Adrenal gland (tissue), 12 donors: Measurements from ENCODE around the gene ITGA1. TPM values are rescaled to one million over a fixed set of nuclear protein-coding genes. Genes with fewer than 3 reads are reported as not detected.
A peak's percentile ranks its signal among the peaks of the same experiment; 100 is the strongest.
"Not testable (repeated sequence)": the region's sequence is repeated elsewhere in the genome, so short reads cannot be mapped to it uniquely, and the experiment has no call there.

Experiments
- DNase-seq, 7 donors: peaks; one replicate each; pipeline ENCODE4 v3.0.0-alpha.2; 2019 to 2020
- H3K27ac ChIP-seq, 5 donors: fragments of 200-600 bp; sonication (generic) in 4 of 5; 1 replicate in 3 of 5; 2 replicates in 2 of 5; pipeline versions ENCODE4 v1.5.1 to v1.8.0; 2016 to 2020; ENCODE audit warnings: mild to moderate bottlenecking in 1 of 5
- H3K27me3 ChIP-seq: fragments of 200-600 bp; 2 replicates; pipeline ENCODE4 v1.8.0; 2021
- H3K36me3 ChIP-seq, 2 donors: fragments of 200-600 bp; replicated peaks in 1 of 2; 1 replicate in 1 of 2; 2 replicates in 1 of 2; pipeline versions ENCODE4 v1.5.1 to v1.8.0; 2018 to 2022
- H3K4me1 ChIP-seq, 2 donors: fragments of 200-600 bp; replicated peaks in 1 of 2; 1 replicate in 1 of 2; 2 replicates in 1 of 2; pipeline versions ENCODE4 v1.5.1 to v1.8.0; 2018 to 2021
- H3K4me3 ChIP-seq, 4 donors: fragments of 200-600 bp; sonication (generic) in 3 of 4; one replicate each; pipeline ENCODE4 v1.5.1; 2016 to 2018
- H3K9me3 ChIP-seq, 3 donors: fragments of 200-600 bp; sonication (generic) in 1 of 3; replicated peaks in 1 of 3; 1 replicate in 2 of 3; 2 replicates in 1 of 3; pipeline versions ENCODE4 v1.5.1 to v1.8.0; 2016 to 2021
- CTCF ChIP-seq, 6 experiments: fragments of 450-650 bp in 4 of 6; fragments of 200-600 bp in 2 of 6; sonication (generic) in 1 of 6; IDR thresholded peaks; 1 replicate in 5 of 6; 2 replicates in 1 of 6; pipeline versions ENCODE4 v1.5.1 to v1.8.0; 2016 to 2021; ENCODE audit warnings: antibody characterized with exemption in 6 of 6, mild to moderate bottlenecking in 2 of 6, moderate library complexity in 1 of 6
- POLR2A ChIP-seq, 2 donors: fragments of 450-650 bp; IDR thresholded peaks; one replicate each; pipeline ENCODE4 v1.6.1; 2017; ENCODE audit warnings: antibody characterized with exemption in 2 of 2, mild to moderate bottlenecking in 2 of 2, moderate library complexity in 1 of 2
- WGBS, 4 donors: extraction: QIAGEN DNeasy Blood & Tissue Kit in 2 of 4; methylation state at CpG; one replicate each; pipeline versions ENCODE4 v1.1.5 to v1.1.7; 2013 to 2017; 5-methylcytosine and 5-hydroxymethylcytosine counted together
- intact Hi-C, 2 donors: fragments of 100-400 bp; cut with DNase I; formaldehyde crosslinking; loops; one replicate each; pipeline versions ENCODE4 v1.14.1 to v1.15.0; 2022 to 2023
- polyA plus RNA-seq, 3 donors: library from polyadenylated mRNA; stranded (reverse); fragments of 200-250 nt in 2 of 3; fragments of 350-450 nt in 1 of 3; fragmentation: Illumina TruSeq in 1 of 3; extraction: RNeasy Lipid Tissue Mini Kit (QIAGEN cat#74804) in 1 of 3; gene quantifications; one replicate each; pipeline ENCODE4 v1.2.3, GENCODE V29; 2013 to 2014
- total RNA-seq, 9 donors: library from RNA; depleted of rRNA in 4 of 9; stranded (reverse); fragments of >200 nt in 4 of 9; fragments of 120-200 nt in 1 of 9; fragmentation: NEBNext Ultra II Directional in 1 of 9; extraction: Animal tissue kit (Norgen Biotek cat#: 25700) in 1 of 9; gene quantifications; one replicate each; pipeline versions ENCODE4 v1.1.0 to v1.2.4, GENCODE V29; 2013 to 2023
- donor health status: healthy with polysubstance abuse.
- donor health status: Bipolar disorder and iron deficiency.
- donor health status: DM: yes; HTN: yes; CAD: no.
- donor health status: DM: no; HTN: no; CAD: no.
- donor health status: DM: no; HTN: no; CAD: no.
- donor health status: DM: yes; HTN: yes; CAD: no.

Gene ITGA1
- total and polyA plus RNA-seq, 12 donors, result 30.0 to 371 (median 149) TPM

GRCh38 chr5:52817818-52818217, 30.1 kb downstream of the ITGA1 start:
- Histone ChIP-seq H3K4me3 (no peak overlapping the region), H3K4me1 (peaks cover 18 to 47% of the 10 kb centered on the region in 2 donors), H3K27me3 (no peaks in the 10 kb centered on the region), H3K36me3 (no peaks in the 10 kb centered on the region), H3K27ac (no peak overlapping the region), H3K9me3 (no peaks in the 10 kb centered on the region)
- TF ChIP-seq POLR2A (IDR thresholded peaks at IDR 0.05) (no peak), CTCF (IDR thresholded peaks at IDR 0.05) (no peak)
- DNase-seq, result no peak
- intact Hi-C loops, result no loop called here
- WGBS, 4 donors, result 86 to 98% (median 97%) methylated on average over 1 of the region's 1 CpG

- Histone ChIP-seq H3K27me3 (no peaks in the 10 kb centered on the region), H3K9me3 (no peaks in the 10 kb centered on the region), H3K4me3 (no peak overlapping the region), H3K4me1 (peaks cover 20 to 47% of the 10 kb centered on the region in 2 donors), H3K36me3 (no peaks in the 10 kb centered on the region), H3K27ac (no peak overlapping the region)
- WGBS, 4 donors, result 83 to 100% (median 92%) methylated on average over 1 of the region's 1 CpG
- TF ChIP-seq POLR2A (IDR thresholded peaks at IDR 0.05), result no peak
- no peak for TF ChIP-seq CTCF (IDR thresholded peaks at IDR 0.05)
- no peak for DNase-seq
- intact Hi-C loops, result no loop called here
Observed at GRCh38 chr5:52818360-52818759, 30.6 kb downstream of the ITGA1 start.

GRCh38 chr5:52818807-52819206, 31.1 kb downstream of the ITGA1 start:
- H3K27ac ChIP-seq, H3K27me3 ChIP-seq, intact Hi-C loops, DNase-seq, H3K9me3 ChIP-seq, H3K36me3 ChIP-seq, H3K4me3 ChIP-seq: not testable (repeated sequence)
- 55 to 76% (median 66%) methylated on average over 3 of the region's 3 CpGs for WGBS, 4 donors
- H3K4me1 ChIP-seq, result peaks cover 20 to 46% of the 10 kb centered on the region in 2 donors

GRCh38 chr5:52821901-52822300, 34.2 kb downstream of the ITGA1 start:
- Histone ChIP-seq H3K27me3 (no peaks in the 10 kb centered on the region), H3K27ac (peak overlapping the region in 3 of 5 donors; percentile 9 to 72 (median 68)), H3K4me1 (peaks cover 14 to 31% of the 10 kb centered on the region in 2 donors), H3K4me3 (no peak overlapping the region), H3K36me3 (no peaks in the 10 kb centered on the region), H3K9me3 (no peaks in the 10 kb centered on the region)
- intact Hi-C loops, result no loop called here
- no peak for TF ChIP-seq POLR2A (IDR thresholded peaks at IDR 0.05)
- TF ChIP-seq CTCF (IDR thresholded peaks at IDR 0.05), result no peak
- no peak for DNase-seq
- 34 to 67% (median 50%) methylated on average over 1 of the region's 1 CpG for WGBS, 4 donors

- peak; percentile 72 to 96 (median 90) for DNase-seq
- Histone ChIP-seq H3K4me3 (no peak overlapping the region), H3K27me3 (no peaks in the 10 kb centered on the region), H3K36me3 (no peaks in the 10 kb centered on the region), H3K9me3 (no peaks in the 10 kb centered on the region), H3K4me1 (peaks cover 14 to 28% of the 10 kb centered on the region in 2 donors), H3K27ac (peak overlapping the region in 3 of 5 donors; percentile 28 to 72 (median 68))
- intact Hi-C loops, result no loop called here
- no peak for TF ChIP-seq POLR2A (IDR thresholded peaks at IDR 0.05)
- no peak for TF ChIP-seq CTCF (IDR thresholded peaks at IDR 0.05)
- WGBS, 4 donors, result 19 to 26% (median 21%) methylated on average over 4 to 6 of the region's 6 CpGs
Observed at GRCh38 chr5:52822437-52822836, 34.7 kb downstream of the ITGA1 start.
